Activated naive CD8-positive, alpha-beta T cell (primary cell): ENCODE measurements around the gene HPCAL1.

Experiments
- H3K27ac Mint-ChIP-seq: one replicate; pipeline ENCODE4 v1.8.0; 2021; ENCODE audit warnings: mixed read lengths
- H3K27me3 Mint-ChIP-seq: one replicate; pipeline ENCODE4 v1.8.0; 2021; ENCODE audit warnings: mixed read lengths
- H3K36me3 Mint-ChIP-seq: one replicate; pipeline ENCODE4 v1.8.0; 2021; ENCODE audit warnings: mixed read lengths
- H3K4me1 Mint-ChIP-seq: one replicate; pipeline ENCODE4 v1.8.0; 2021; ENCODE audit warnings: low read depth, mixed read lengths
- H3K4me3 Mint-ChIP-seq: one replicate; pipeline ENCODE4 v1.8.0; 2021; ENCODE audit warnings: mild to moderate bottlenecking, mixed read lengths
- H3K9me3 Mint-ChIP-seq: one replicate; pipeline ENCODE4 v1.8.0; 2021; ENCODE audit warnings: low read depth, mixed read lengths

The HPCAL1 gene

GRCh38 chr2:10300997-10301940 is 1.4 kb upstream of the HPCAL1 start:
- Mint-ChIP-seq H3K36me3 (no peaks in the 10 kb centered on the region), H3K9me3 (no peaks in the 10 kb centered on the region), H3K27me3 (no peaks in the 10 kb centered on the region), H3K27ac (peak overlapping the region; percentile 89), H3K4me1 (peaks cover 67% of the 10 kb centered on the region), H3K4me3 (peak overlapping the region; percentile 79)

- H3K4me1 Mint-ChIP-seq = peaks cover 71% of the 10 kb centered on the region
- peak overlapping the region; percentile 89 for H3K27ac Mint-ChIP-seq
- H3K4me3 Mint-ChIP-seq = peak overlapping the region; percentile 79
- no peaks in the 10 kb centered on the region for H3K27me3 Mint-ChIP-seq
- H3K36me3 Mint-ChIP-seq = no peaks in the 10 kb centered on the region
- no peaks in the 10 kb centered on the region for H3K9me3 Mint-ChIP-seq
These were observed 694 bp upstream of the HPCAL1 start for GRCh38 chr2:10301941-10302478.

GRCh38 chr2:10303181-10303693 is 533 bp downstream of the HPCAL1 start:
- H3K27me3 Mint-ChIP-seq = no peaks in the 10 kb centered on the region
- peak overlapping the region; percentile 97 for H3K4me3 Mint-ChIP-seq
- peak overlapping the region; percentile 41 for H3K27ac Mint-ChIP-seq
- peaks cover 70% of the 10 kb centered on the region for H3K4me1 Mint-ChIP-seq
- no peaks in the 10 kb centered on the region for H3K36me3 Mint-ChIP-seq
- H3K9me3 Mint-ChIP-seq = no peaks in the 10 kb centered on the region

GRCh38 chr2:10303694-10304378 is 1.1 kb downstream of the HPCAL1 start:
- Mint-ChIP-seq H3K36me3 (no peaks in the 10 kb centered on the region), H3K9me3 (no peaks in the 10 kb centered on the region), H3K27me3 (no peaks in the 10 kb centered on the region), H3K27ac (peak overlapping the region; percentile 85), H3K4me1 (peaks cover 69% of the 10 kb centered on the region), H3K4me3 (peak overlapping the region; percentile 97)

- Mint-ChIP-seq H3K36me3 (no peaks in the 10 kb centered on the region), H3K27me3 (no peaks in the 10 kb centered on the region), H3K4me1 (peaks cover 74% of the 10 kb centered on the region), H3K27ac (peak overlapping the region; percentile 84), H3K4me3 (peak overlapping the region; percentile 92), H3K9me3 (no peaks in the 10 kb centered on the region)
These were observed 2.0 kb downstream of the HPCAL1 start for GRCh38 chr2:10304458-10305253.

GRCh38 chr2:10305254-10305635 is 2.5 kb downstream of the HPCAL1 start:
- H3K4me1 Mint-ChIP-seq = peaks cover 76% of the 10 kb centered on the region
- peak overlapping the region; percentile 79 for H3K27ac Mint-ChIP-seq
- peaks cover 4% of the 10 kb centered on the region for H3K36me3 Mint-ChIP-seq
- no peaks in the 10 kb centered on the region for H3K9me3 Mint-ChIP-seq
- no peaks in the 10 kb centered on the region for H3K27me3 Mint-ChIP-seq
- peak overlapping the region; percentile 92 for H3K4me3 Mint-ChIP-seq

- Mint-ChIP-seq H3K4me1 (peaks cover 74% of the 10 kb centered on the region), H3K36me3 (peaks cover 4% of the 10 kb centered on the region), H3K27me3 (no peaks in the 10 kb centered on the region), H3K27ac (peak overlapping the region; percentile 79), H3K9me3 (no peaks in the 10 kb centered on the region), H3K4me3 (peak overlapping the region; percentile 92)
These were observed 3.0 kb downstream of the HPCAL1 start for GRCh38 chr2:10305715-10306114.

GRCh38 chr2:10306901-10307463 is 4.3 kb downstream of the HPCAL1 start:
- Mint-ChIP-seq H3K4me1 (peaks cover 64% of the 10 kb centered on the region), H3K4me3 (peak overlapping the region; percentile 92)

GRCh38 chr2:10307561-10308156 is 5.0 kb downstream of the HPCAL1 start:
- Mint-ChIP-seq H3K27me3 (no peaks in the 10 kb centered on the region), H3K9me3 (no peaks in the 10 kb centered on the region), H3K4me3 (peak overlapping the region; percentile 38), H3K4me1 (peaks cover 64% of the 10 kb centered on the region), H3K27ac (peak overlapping the region; percentile 64), H3K36me3 (peaks cover 4% of the 10 kb centered on the region)

More at GRCh38 chr2:10306901-10307463, 4.3 kb downstream of the HPCAL1 start:
- Mint-ChIP-seq H3K9me3 (no peaks in the 10 kb centered on the region), H3K27ac (no peak overlapping the region), H3K27me3 (no peaks in the 10 kb centered on the region), H3K36me3 (peaks cover 4% of the 10 kb centered on the region)

- H3K4me3 Mint-ChIP-seq = no peak overlapping the region
- H3K4me1 Mint-ChIP-seq = peaks cover 66% of the 10 kb centered on the region
- peaks cover 4% of the 10 kb centered on the region for H3K36me3 Mint-ChIP-seq
- H3K27ac Mint-ChIP-seq = peak overlapping the region; percentile 75
- no peaks in the 10 kb centered on the region for H3K9me3 Mint-ChIP-seq
- no peaks in the 10 kb centered on the region for H3K27me3 Mint-ChIP-seq
These were observed 6.2 kb downstream of the HPCAL1 start for GRCh38 chr2:10308866-10309265.

- no peak overlapping the region for H3K4me3 Mint-ChIP-seq
- H3K27ac Mint-ChIP-seq = peak overlapping the region; percentile 18
- no peaks in the 10 kb centered on the region for H3K9me3 Mint-ChIP-seq
- H3K4me1 Mint-ChIP-seq = peaks cover 70% of the 10 kb centered on the region
- H3K27me3 Mint-ChIP-seq = no peaks in the 10 kb centered on the region
- H3K36me3 Mint-ChIP-seq = peaks cover 4% of the 10 kb centered on the region
These were observed 6.6 kb downstream of the HPCAL1 start for GRCh38 chr2:10309286-10309685.

GRCh38 chr2:10310309-10310888 is 7.7 kb downstream of the HPCAL1 start:
- Mint-ChIP-seq H3K4me3 (no peak overlapping the region), H3K36me3 (peaks cover 4% of the 10 kb centered on the region), H3K27me3 (no peaks in the 10 kb centered on the region), H3K4me1 (peaks cover 68% of the 10 kb centered on the region), H3K27ac (no peak overlapping the region), H3K9me3 (no peaks in the 10 kb centered on the region)

- Mint-ChIP-seq H3K27ac (no peak overlapping the region), H3K9me3 (no peaks in the 10 kb centered on the region), H3K27me3 (no peaks in the 10 kb centered on the region), H3K4me3 (no peak overlapping the region), H3K36me3 (peaks cover 4% of the 10 kb centered on the region), H3K4me1 (peaks cover 68% of the 10 kb centered on the region)
These were observed 9.0 kb downstream of the HPCAL1 start for GRCh38 chr2:10311736-10312135.
